NCI-H82 treated with DMSO at 0.1 percent for 48 hours (cell line): ENCODE data around the gene TOR4A.
A peak's percentile ranks its signal among the peaks of the same experiment; 100 is the strongest.

Experiments used
- DNase-seq: peaks from one replicate; lab custom pipeline; 2025; ENCODE audit not compliant: unreplicated experiment; lab: John Stamatoyannopoulos, UW

Gene TOR4A

GRCh38 chr9:137270929-137271695 is 6.4 kb upstream of the TOR4A start:
- DNase-seq = no peak

GRCh38 chr9:137271696-137272076 is 5.8 kb upstream of the TOR4A start:
- no peak for DNase-seq

GRCh38 chr9:137272241-137273094 is 5.1 kb upstream of the TOR4A start:
- DNase-seq = no peak

- no peak for DNase-seq
These were observed 4.4 kb upstream of the TOR4A start for GRCh38 chr9:137273095-137273490.

GRCh38 chr9:137273611-137274320 is 3.8 kb upstream of the TOR4A start:
- DNase-seq = no peak

GRCh38 chr9:137275203-137275587 is 2.3 kb upstream of the TOR4A start:
- DNase-seq = no peak

- DNase-seq = no peak
These were observed 1.7 kb upstream of the TOR4A start for GRCh38 chr9:137275588-137276472.

GRCh38 chr9:137276473-137277328 is 825 bp upstream of the TOR4A start:
- DNase-seq = no peak

- no peak for DNase-seq
These were observed 655 bp downstream of the TOR4A start for GRCh38 chr9:137278061-137278701.

GRCh38 chr9:137278721-137279711 is 1.5 kb downstream of the TOR4A start:
- DNase-seq = no peak

GRCh38 chr9:137279741-137280473 is 2.4 kb downstream of the TOR4A start:
- no peak for DNase-seq

GRCh38 chr9:137280474-137281344 is 3.2 kb downstream of the TOR4A start:
- DNase-seq = no peak

GRCh38 chr9:137281345-137282116 is 4.0 kb downstream of the TOR4A start:
- no peak for DNase-seq

GRCh38 chr9:137286975-137287383 is 9.5 kb downstream of the TOR4A start:
- peak; percentile 13 for DNase-seq

GRCh38 chr9:137293094-137293481 is 15.6 kb downstream of the TOR4A start:
- DNase-seq = no peak
